Neural cell (in vitro differentiated cells): Measurements from ENCODE around the gene ENO2. TPM values are rescaled to one million over a fixed set of nuclear protein-coding genes. Genes with fewer than 3 reads are reported as not detected.

Source experiments
- H2AFZ ChIP-seq: fragments of 200-600, 300-800 bp; sonication (generic), shearing (Covaris generic); 2 replicates; pipeline ENCODE4 v1.6.0; 2014; ENCODE audit warnings: low read depth, mild to moderate bottlenecking, antibody characterized with exemption, low read length, moderate library complexity
- H3F3A ChIP-seq: fragments of 200-600 bp; shearing (Covaris generic); 2 replicates; pipeline ENCODE4 v1.6.1; 2016; ENCODE audit warnings: mild to moderate bottlenecking, moderate library complexity, mixed read lengths, antibody characterized with exemption, low read length; ENCODE audit not compliant: insufficient read depth, poor library complexity, severe bottlenecking
- H3K27ac ChIP-seq: fragments of 200-600, 300-800 bp; sonication (generic), shearing (Covaris generic); 2 replicates; pipeline ENCODE4 v1.5.1; 2014; ENCODE audit warnings: mild to moderate bottlenecking, low read length, moderate library complexity
- H3K27me3 ChIP-seq: fragments of 300-800, 200-600 bp; sonication (generic), shearing (Covaris generic); 2 replicates; pipeline ENCODE4 v1.6.0; 2014; ENCODE audit warnings: mild to moderate bottlenecking, low read depth, low read length, moderate library complexity; ENCODE audit not compliant: insufficient read depth
- H3K36me3 ChIP-seq: fragments of 300-800, 200-600 bp; sonication (generic), shearing (Covaris generic); 2 replicates; pipeline ENCODE4 v1.5.1; 2014; ENCODE audit warnings: mild to moderate bottlenecking, antibody characterized with exemption, low read length, moderate library complexity; ENCODE audit not compliant: insufficient read depth
- H3K4me2 ChIP-seq: fragments of 300-800, 200-600 bp; sonication (generic), shearing (Covaris generic); 2 replicates; pipeline ENCODE4 v1.6.0; 2014; ENCODE audit warnings: mild to moderate bottlenecking, low read length
- H3K4me3 ChIP-seq: fragments of 300-800, 200-600 bp; sonication (generic), shearing (Covaris generic); 2 replicates; pipeline ENCODE4 v1.5.1; 2014; ENCODE audit warnings: mild to moderate bottlenecking, low read length, moderate library complexity
- H3K79me2 ChIP-seq: fragments of 200-600 bp; shearing (Covaris generic); replicated peaks from 2 replicates; pipeline ENCODE4 v1.6.0; 2014; ENCODE audit warnings: mild to moderate bottlenecking, low read length, moderate library complexity; ENCODE audit not compliant: insufficient read depth
- H3K9ac ChIP-seq: fragments of 300-800, 200-600 bp; sonication (generic), shearing (Covaris generic); 2 replicates; pipeline ENCODE4 v1.6.1; 2016; ENCODE audit warnings: mild to moderate bottlenecking, low read length, mixed read lengths
- H3K9me2 ChIP-seq: fragments of 200-600 bp; shearing (Covaris generic); 2 replicates; pipeline ENCODE4 v1.6.1; 2016; ENCODE audit warnings: mild to moderate bottlenecking, low read length, mixed read lengths; ENCODE audit not compliant: insufficient read depth
- H3K9me3 ChIP-seq: fragments of 200-600, 300-800 bp; sonication (generic), shearing (Covaris generic); 2 replicates; pipeline ENCODE4 v1.6.1; 2016; ENCODE audit warnings: mild to moderate bottlenecking, mixed run types, low read length, moderate library complexity, mixed read lengths
- H4K20me1 ChIP-seq: fragments of 200-600 bp; shearing (Covaris generic); 2 replicates; pipeline ENCODE4 v1.6.1; 2016; ENCODE audit warnings: mild to moderate bottlenecking, mixed run types; ENCODE audit not compliant: insufficient read depth
- CTCF ChIP-seq: fragments of 450-650 bp; IDR thresholded peaks from 2 replicates; pipeline ENCODE4 v1.5.1; 2014; ENCODE audit warnings: antibody characterized with exemption, mild to moderate bottlenecking, moderate library complexity; ENCODE audit not compliant: poor library complexity, severe bottlenecking
- EP300 ChIP-seq: fragments of 450-650 bp; conservative IDR thresholded peaks from 2 replicates; pipeline ENCODE4 v1.6.1; 2014; ENCODE audit warnings: antibody characterized with exemption, mild to moderate bottlenecking, moderate library complexity; ENCODE audit not compliant: poor library complexity, severe bottlenecking
- EZH2 ChIP-seq: fragments of 200-600, 300-800 bp; shearing (Covaris generic), sonication (generic); IDR thresholded peaks from 2 replicates; pipeline ENCODE4 v1.6.1; 2014; ENCODE audit warnings: antibody characterized with exemption, low read length, borderline replicate concordance, mild to moderate bottlenecking; ENCODE audit not compliant: insufficient read depth, poor library complexity, severe bottlenecking
- MXI1 ChIP-seq: fragments of 450-650 bp; conservative IDR thresholded peaks from 2 replicates; pipeline ENCODE4 v1.6.1; 2014; ENCODE audit warnings: antibody characterized with exemption, mild to moderate bottlenecking; ENCODE audit not compliant: poor library complexity, severe bottlenecking
- POLR2AphosphoS5 ChIP-seq: IDR thresholded peaks from 2 replicates; pipeline ENCODE4 v1.6.1; 2012
- RAD21 ChIP-seq: fragments of 450-650 bp; conservative IDR thresholded peaks from 2 replicates; pipeline ENCODE4 v1.6.1; 2014; ENCODE audit warnings: antibody characterized with exemption, mild to moderate bottlenecking, moderate library complexity
- REST ChIP-seq: IDR thresholded peaks from 2 replicates; pipeline ENCODE4 v1.6.1; 2012; ENCODE audit warnings: borderline replicate concordance
- SMC3 ChIP-seq: fragments of 450-650 bp; conservative IDR thresholded peaks from 2 replicates; pipeline ENCODE4 v1.6.1; 2014; ENCODE audit warnings: antibody characterized with exemption, mild to moderate bottlenecking, moderate library complexity; ENCODE audit not compliant: poor library complexity
- TAF1 ChIP-seq: IDR thresholded peaks from 2 replicates; pipeline ENCODE4 v1.6.1; 2012; ENCODE audit warnings: low read depth
- polyA plus RNA-seq: library from polyadenylated mRNA; depleted of rRNA; stranded (reverse); fragments of >200 nt; gene quantifications from 2 replicates; pipeline ENCODE4 v1.2.3, GENCODE V29; 2014

The ENO2 gene
- polyA plus RNA-seq, 1 donor from 2014 or later, result 193 TPM

GRCh38 chr12:6957151-6957701, 42.8 kb downstream of the ENO2 start:
- no peaks in the 10 kb centered on the region for H3F3A ChIP-seq
- no peak overlapping the region for H3K4me3 ChIP-seq
- H3K9me3 ChIP-seq, result no peaks in the 10 kb centered on the region
- H2AFZ ChIP-seq, result no peak overlapping the region
- no peak overlapping the region for H3K27ac ChIP-seq
- no peaks in the 10 kb centered on the region for H3K79me2 ChIP-seq
- no peak overlapping the region for H3K9ac ChIP-seq
- no peaks in the 10 kb centered on the region for H3K36me3 ChIP-seq
- H3K9me2 ChIP-seq, result no peaks in the 10 kb centered on the region
- no peaks in the 10 kb centered on the region for H3K27me3 ChIP-seq
- H4K20me1 ChIP-seq, result no peaks in the 10 kb centered on the region
- H3K4me2 ChIP-seq, result no peak overlapping the region
- TF ChIP-seq RAD21 (no peak), MXI1 (no peak), REST (no peak), SMC3 (no peak), TAF1 (no peak), EZH2 (no peak), POLR2AphosphoS5 (no peak), EP300 (no peak), CTCF (no peak)

GRCh38 chr12:6957741-6958608, 43.6 kb downstream of the ENO2 start:
- H3K27ac ChIP-seq, result no peak overlapping the region
- H3K79me2 ChIP-seq, result no peaks in the 10 kb centered on the region
- H2AFZ ChIP-seq, result no peak overlapping the region
- H3K36me3 ChIP-seq, result no peaks in the 10 kb centered on the region
- no peaks in the 10 kb centered on the region for H3F3A ChIP-seq
- no peak for TF ChIP-seq EZH2
- no peak overlapping the region for H3K9ac ChIP-seq
- H4K20me1 ChIP-seq, result no peaks in the 10 kb centered on the region
- H3K27me3 ChIP-seq, result no peaks in the 10 kb centered on the region
- no peaks in the 10 kb centered on the region for H3K9me2 ChIP-seq
- no peak overlapping the region for H3K4me3 ChIP-seq
- H3K4me2 ChIP-seq, result no peak overlapping the region
- no peaks in the 10 kb centered on the region for H3K9me3 ChIP-seq
